ENCODE data around the gene BCL11A. TPM values are rescaled to one million over a fixed set of nuclear protein-coding genes. Genes with fewer than 3 reads are reported as not detected.

The BCL11A gene
- total RNA-seq, 4 donors from 2014 or later, result 4.6 to 12.8 (median 9.0) TPM

GRCh38 chr2:60549238-60549927 is 4.1 kb downstream of the BCL11A start:
- H3K27me3 ChIP-seq, result no peaks in the 10 kb centered on the region
- H3K27ac ChIP-seq, result no peak overlapping the region
- TF ChIP-seq CTCF (IDR thresholded peaks at IDR 0.05) (no peak), POLR2A (IDR thresholded peaks at IDR 0.05) (no peak)
- peaks cover 19 to 22% of the 10 kb centered on the region in 2 donors for H3K4me1 ChIP-seq
- peak overlapping the region; percentile 22 to 60 (median 27) for H3K4me3 ChIP-seq (replicated peaks in 1 of 3)
- no peaks in the 10 kb centered on the region for H3K36me3 ChIP-seq
- WGBS, 2 donors, result 2 to 5% methylated on average over 30 to 31 of the region's 40 CpGs
- DNase-seq, result peak; percentile 26 to 32
- H3K9me3 ChIP-seq, result no peaks in the 10 kb centered on the region
- intact Hi-C loops (cut with DNase I), result no loop called here

- Histone ChIP-seq H3K27ac (no peak overlapping the region), H3K4me3 (replicated peaks in 1 of 3) (peak overlapping the region in 1 of 3 donors; percentile 60), H3K9me3 (no peaks in the 10 kb centered on the region), H3K27me3 (no peaks in the 10 kb centered on the region), H3K36me3 (no peaks in the 10 kb centered on the region), H3K4me1 (peaks cover 19 to 22% of the 10 kb centered on the region in 2 donors)
- no peak for DNase-seq
- TF ChIP-seq POLR2A (IDR thresholded peaks at IDR 0.05), result no peak
- no peak for TF ChIP-seq CTCF (IDR thresholded peaks at IDR 0.05)
- WGBS, 2 donors, result 75 to 81% methylated on average over 9 of the region's 9 CpGs
- intact Hi-C loops (cut with DNase I), result no loop called here
Measured at GRCh38 chr2:60548845-60549237, 4.6 kb downstream of the BCL11A start.

DNA sequence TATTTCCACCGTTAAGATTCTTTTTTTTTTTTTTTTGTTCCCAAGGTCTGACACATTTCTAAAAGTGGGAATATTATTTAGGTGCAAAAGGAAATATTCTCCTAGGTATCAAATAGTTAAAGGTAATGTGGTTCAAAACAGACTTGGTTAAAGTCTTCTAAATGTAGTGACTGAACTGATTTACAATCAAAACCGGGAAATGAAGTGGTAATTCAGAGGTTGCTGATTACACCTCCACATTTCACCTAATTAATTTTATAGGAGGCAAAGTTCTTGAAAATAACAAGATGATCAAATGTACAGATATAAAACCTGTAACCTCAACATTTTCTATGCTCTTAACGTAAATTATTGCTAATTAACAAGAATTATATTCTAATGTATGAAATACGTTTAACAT is 5.1 kb downstream of the BCL11A start:
- Histone ChIP-seq H3K27ac (no peak overlapping the region), H3K4me3 (replicated peaks in 1 of 3) (no peak overlapping the region), H3K9me3 (no peaks in the 10 kb centered on the region), H3K4me1 (peaks cover 19 to 22% of the 10 kb centered on the region in 2 donors), H3K36me3 (no peaks in the 10 kb centered on the region), H3K27me3 (no peaks in the 10 kb centered on the region)
- no peak for DNase-seq
- TF ChIP-seq CTCF (IDR thresholded peaks at IDR 0.05) (no peak), POLR2A (IDR thresholded peaks at IDR 0.05) (no peak)
- intact Hi-C loops (cut with DNase I), result no loop called here
- 84 to 92% methylated on average over 4 of the region's 4 CpGs for WGBS, 2 donors

DNA sequence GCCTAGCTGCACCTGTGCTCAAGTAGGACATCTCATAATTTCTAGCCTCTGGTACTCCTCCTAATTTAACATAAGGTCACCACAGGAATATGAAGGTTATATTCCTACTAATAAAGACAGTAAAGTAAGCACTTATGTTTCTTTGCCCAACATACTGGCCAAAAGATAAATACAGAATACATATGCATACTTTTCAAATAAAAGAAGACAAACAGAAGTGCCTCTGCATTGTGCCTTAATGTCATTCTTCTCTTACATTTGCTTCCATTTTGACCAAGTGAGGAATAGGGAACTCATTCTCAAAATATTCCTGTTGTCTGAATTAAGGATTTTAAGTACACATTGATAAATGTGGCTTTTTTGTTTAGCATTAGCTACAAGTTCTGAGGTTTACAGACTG is 5.6 kb downstream of the BCL11A start:
- no peak for DNase-seq
- H3K4me3 ChIP-seq (replicated peaks in 1 of 3), result no peak overlapping the region
- no peak overlapping the region for H3K27ac ChIP-seq
- H3K9me3 ChIP-seq, result no peaks in the 10 kb centered on the region
- peaks cover 19 to 22% of the 10 kb centered on the region in 2 donors for H3K4me1 ChIP-seq
- no peaks in the 10 kb centered on the region for H3K27me3 ChIP-seq
- TF ChIP-seq CTCF (IDR thresholded peaks at IDR 0.05) (no peak), POLR2A (IDR thresholded peaks at IDR 0.05) (no peak)
- intact Hi-C loops (cut with DNase I), result no loop called here
- H3K36me3 ChIP-seq, result no peaks in the 10 kb centered on the region

DNA sequence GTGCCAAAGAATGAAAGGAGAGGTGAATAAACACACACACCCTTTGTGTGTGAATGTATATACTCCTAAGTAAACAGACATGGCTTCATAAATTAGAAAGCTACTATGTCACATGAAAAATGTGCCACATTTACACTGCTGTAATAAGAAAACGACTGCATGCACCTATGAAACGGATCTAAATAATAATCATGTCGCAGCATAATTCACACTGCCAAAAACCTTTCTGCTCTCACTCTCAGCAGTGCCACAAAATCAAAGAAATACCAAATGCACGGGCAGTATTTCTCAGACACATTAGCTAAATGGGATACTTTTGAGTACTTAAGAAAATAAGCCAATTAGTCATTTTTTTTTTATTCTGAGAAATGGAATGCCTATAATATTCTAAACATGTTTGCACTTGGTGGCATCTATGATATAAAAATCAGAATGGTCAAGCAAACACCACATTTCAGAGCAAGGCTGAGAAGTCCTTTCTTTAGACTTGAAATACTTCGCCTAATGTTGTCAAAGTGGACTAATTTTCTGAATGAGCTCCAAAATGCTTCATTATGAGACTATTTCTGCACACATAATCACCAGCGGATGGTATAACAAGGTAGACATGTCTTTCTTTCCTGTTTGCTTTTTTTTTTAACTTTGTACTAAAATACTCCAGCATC is 6.6 kb downstream of the BCL11A start:
- Histone ChIP-seq H3K9me3 (no peaks in the 10 kb centered on the region), H3K27ac (no peak overlapping the region), H3K4me1 (peaks cover 15 to 19% of the 10 kb centered on the region in 2 donors), H3K27me3 (no peaks in the 10 kb centered on the region), H3K4me3 (replicated peaks in 1 of 3) (no peak overlapping the region), H3K36me3 (no peaks in the 10 kb centered on the region)
- no peak for TF ChIP-seq CTCF (IDR thresholded peaks at IDR 0.05)
- no peak for TF ChIP-seq POLR2A (IDR thresholded peaks at IDR 0.05)
- WGBS, 2 donors, result 94% methylated on average over 6 of the region's 6 CpGs
- intact Hi-C loops (cut with DNase I), result no loop called here
- DNase-seq, result no peak
